ENCODE results near the gene SNAPC5.

DNA sequence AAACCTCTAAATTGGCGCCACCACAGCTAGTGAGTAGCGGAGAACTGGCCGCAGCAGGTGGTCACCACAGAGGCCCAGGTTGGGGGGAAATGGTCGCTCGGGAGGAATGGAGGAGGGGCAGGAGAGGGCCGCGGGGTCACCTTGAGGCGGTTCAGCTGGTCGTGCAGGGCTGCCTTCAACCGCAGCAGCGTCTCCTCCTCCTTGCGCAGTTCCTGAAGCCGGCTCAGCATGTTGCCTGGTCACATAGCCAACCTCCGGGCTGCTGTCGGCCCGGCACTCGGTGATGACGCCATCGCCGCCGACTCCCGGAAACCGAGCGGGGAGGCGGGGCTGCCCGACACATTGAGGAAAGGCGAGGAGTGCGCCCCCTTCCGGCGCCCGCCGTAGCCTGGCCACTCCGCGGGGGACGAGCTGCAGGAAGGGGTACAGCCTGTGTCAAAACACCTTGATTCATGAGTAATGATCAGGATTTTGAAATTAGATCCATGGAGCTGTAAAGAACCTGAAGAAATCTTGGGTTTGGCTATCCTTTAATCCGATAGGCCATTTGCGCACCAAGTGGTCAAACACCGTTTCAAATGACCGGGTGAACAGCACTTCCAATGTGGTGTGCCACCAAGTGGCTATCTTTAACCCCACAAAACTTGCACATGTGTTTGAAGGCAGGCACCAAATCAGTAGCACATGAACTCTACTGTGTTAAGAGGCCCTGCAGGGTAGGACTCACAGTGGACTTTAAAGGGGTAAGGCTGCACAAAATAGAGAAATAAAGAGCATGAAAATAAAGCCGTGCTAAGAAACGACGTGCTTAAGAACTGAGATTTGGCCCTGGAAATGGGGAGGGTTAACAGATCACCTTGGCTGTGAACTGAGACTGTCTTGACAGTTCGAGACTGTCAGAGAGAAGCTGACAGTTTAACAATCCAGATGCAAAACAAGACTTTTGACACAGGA lies at the start of gene SNAPC5:
- TF ChIP-seq, protein P1, sequence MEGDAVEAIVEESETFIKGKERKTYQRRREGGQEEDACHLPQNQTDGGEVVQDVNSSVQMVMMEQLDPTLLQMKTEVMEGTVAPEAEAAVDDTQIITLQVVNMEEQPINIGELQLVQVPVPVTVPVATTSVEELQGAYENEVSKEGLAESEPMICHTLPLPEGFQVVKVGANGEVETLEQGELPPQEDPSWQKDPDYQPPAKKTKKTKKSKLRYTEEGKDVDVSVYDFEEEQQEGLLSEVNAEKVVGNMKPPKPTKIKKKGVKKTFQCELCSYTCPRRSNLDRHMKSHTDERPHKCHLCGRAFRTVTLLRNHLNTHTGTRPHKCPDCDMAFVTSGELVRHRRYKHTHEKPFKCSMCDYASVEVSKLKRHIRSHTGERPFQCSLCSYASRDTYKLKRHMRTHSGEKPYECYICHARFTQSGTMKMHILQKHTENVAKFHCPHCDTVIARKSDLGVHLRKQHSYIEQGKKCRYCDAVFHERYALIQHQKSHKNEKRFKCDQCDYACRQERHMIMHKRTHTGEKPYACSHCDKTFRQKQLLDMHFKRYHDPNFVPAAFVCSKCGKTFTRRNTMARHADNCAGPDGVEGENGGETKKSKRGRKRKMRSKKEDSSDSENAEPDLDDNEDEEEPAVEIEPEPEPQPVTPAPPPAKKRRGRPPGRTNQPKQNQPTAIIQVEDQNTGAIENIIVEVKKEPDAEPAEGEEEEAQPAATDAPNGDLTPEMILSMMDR (optimal IDR thresholded peaks at IDR 0.05 in 1 of 3, IDR thresholded peaks at IDR 0.05 in 1 of 3, conservative IDR thresholded peaks at IDR 0.05 in 1 of 3; ENCODE audit: extremely low read depth in 1 of 3, insufficient read depth in 2 of 3, low read length in 3 of 3), result peak; percentile 88 to 98 (median 91)
- TF ChIP-seq EZH2 (IDR thresholded peaks at IDR 0.05; ENCODE audit: low read length), result no peak
